Measurements from ENCODE around the gene CDRT15L2.
A peak's percentile ranks its signal among the peaks of the same experiment; 100 is the strongest.
"Not testable (repeated sequence)": the region's sequence is repeated elsewhere in the genome, so short reads cannot be mapped to it uniquely, and the experiment has no call there.

Gene CDRT15L2

GRCh38 chr17:20579424-20579823, at the start of gene CDRT15L2:
Gene CDRT15L2, plus strand, starts transcription at chr17:20579724. Its CDS starts 20 bp downstream, at chr17:20579744.
- H3K4me3 ChIP-seq (ENCODE audit: low read depth, low read length); in situ Hi-C loops (cut with HindIII; ENCODE audit: low sequenced_read_pairs); DNase-seq (ENCODE audit: low read depth, low spot score): not testable (repeated sequence)

GRCh38 chr17:20530104-20530503, 49.4 kb upstream of the CDRT15L2 start:
- in situ Hi-C loops (cut with HindIII; ENCODE audit: low sequenced_read_pairs); H3K4me3 ChIP-seq (ENCODE audit: low read depth, low read length); DNase-seq (ENCODE audit: low read depth, low spot score): not testable (repeated sequence)

GRCh38 chr17:20532544-20533090, 46.9 kb upstream of the CDRT15L2 start:
- peak overlapping the region; percentile 59 for H3K4me3 ChIP-seq (ENCODE audit: low read depth, low read length)
- DNase-seq (ENCODE audit: low read depth, low spot score): peak; percentile 50
- in situ Hi-C loops (cut with HindIII; ENCODE audit: low sequenced_read_pairs): not testable (repeated sequence)

- H3K4me3 ChIP-seq (ENCODE audit: low read depth, low read length): peak overlapping the region; percentile 59
Observed at GRCh38 chr17:20533206-20533605, 46.3 kb upstream of the CDRT15L2 start.

GRCh38 chr17:20534711-20535550, 44.6 kb upstream of the CDRT15L2 start:
- not testable (repeated sequence) for DNase-seq (ENCODE audit: low read depth, low spot score)

More at GRCh38 chr17:20533206-20533605, 46.3 kb upstream of the CDRT15L2 start:
- in situ Hi-C loops (cut with HindIII; ENCODE audit: low sequenced_read_pairs); DNase-seq (ENCODE audit: low read depth, low spot score): not testable (repeated sequence)

GRCh38 chr17:20540414-20540813, 39.1 kb upstream of the CDRT15L2 start:
- in situ Hi-C loops (cut with HindIII; ENCODE audit: low sequenced_read_pairs); DNase-seq (ENCODE audit: low read depth, low spot score); H3K4me3 ChIP-seq (ENCODE audit: low read depth, low read length): not testable (repeated sequence)

More at GRCh38 chr17:20534711-20535550, 44.6 kb upstream of the CDRT15L2 start:
- H3K4me3 ChIP-seq (ENCODE audit: low read depth, low read length); in situ Hi-C loops (cut with HindIII; ENCODE audit: low sequenced_read_pairs): not testable (repeated sequence)

- DNase-seq (ENCODE audit: low read depth, low spot score); in situ Hi-C loops (cut with HindIII; ENCODE audit: low sequenced_read_pairs); H3K4me3 ChIP-seq (ENCODE audit: low read depth, low read length): not testable (repeated sequence)
Observed at GRCh38 chr17:20540865-20541264, 38.7 kb upstream of the CDRT15L2 start.

GRCh38 chr17:20541853-20542546, 37.5 kb upstream of the CDRT15L2 start:
- in situ Hi-C loops (cut with HindIII; ENCODE audit: low sequenced_read_pairs); H3K4me3 ChIP-seq (ENCODE audit: low read depth, low read length); DNase-seq (ENCODE audit: low read depth, low spot score): not testable (repeated sequence)

GRCh38 chr17:20547923-20548322, 31.6 kb upstream of the CDRT15L2 start:
- in situ Hi-C loops (cut with HindIII; ENCODE audit: low sequenced_read_pairs); H3K4me3 ChIP-seq (ENCODE audit: low read depth, low read length); DNase-seq (ENCODE audit: low read depth, low spot score): not testable (repeated sequence)

GRCh38 chr17:20552920-20553319, 26.6 kb upstream of the CDRT15L2 start:
- in situ Hi-C loops (cut with HindIII; ENCODE audit: low sequenced_read_pairs); DNase-seq (ENCODE audit: low read depth, low spot score); H3K4me3 ChIP-seq (ENCODE audit: low read depth, low read length): not testable (repeated sequence)

- DNase-seq (ENCODE audit: low read depth, low spot score); H3K4me3 ChIP-seq (ENCODE audit: low read depth, low read length); in situ Hi-C loops (cut with HindIII; ENCODE audit: low sequenced_read_pairs): not testable (repeated sequence)
Observed at GRCh38 chr17:20554728-20555127, 24.8 kb upstream of the CDRT15L2 start.

- DNase-seq (ENCODE audit: low read depth, low spot score); H3K4me3 ChIP-seq (ENCODE audit: low read depth, low read length); in situ Hi-C loops (cut with HindIII; ENCODE audit: low sequenced_read_pairs): not testable (repeated sequence)
Observed at GRCh38 chr17:20555135-20556010, 24.2 kb upstream of the CDRT15L2 start.

GRCh38 chr17:20558096-20558495, 21.4 kb upstream of the CDRT15L2 start:
- H3K4me3 ChIP-seq (ENCODE audit: low read depth, low read length); in situ Hi-C loops (cut with HindIII; ENCODE audit: low sequenced_read_pairs); DNase-seq (ENCODE audit: low read depth, low spot score): not testable (repeated sequence)

- in situ Hi-C loops (cut with HindIII; ENCODE audit: low sequenced_read_pairs); DNase-seq (ENCODE audit: low read depth, low spot score); H3K4me3 ChIP-seq (ENCODE audit: low read depth, low read length): not testable (repeated sequence)
Observed at GRCh38 chr17:20559018-20559417, 20.5 kb upstream of the CDRT15L2 start.
